HL-60 (cell line): Measurements from ENCODE around the gene SLC16A5.

Experiments used
- DNase-seq, 2 experiments: peaks; one replicate each; pipeline ENCODE4 v3.0.0-alpha.2; 2010 to 2020; ENCODE audit warnings: low read depth in 1 of 2, low spot score in 1 of 2
- H3K27ac ChIP-seq: fragments of 250-450 bp; sonication (Bioruptor Pico); replicated peaks from 2 replicates; pipeline ENCODE4 v1.5.1; 2020; ENCODE audit warnings: mild to moderate bottlenecking, moderate library complexity
- H3K27me3 ChIP-seq: fragments of 250-450 bp; sonication (Bioruptor Pico); 2 replicates; pipeline ENCODE4 v1.5.1; 2021; ENCODE audit warnings: mild to moderate bottlenecking, moderate library complexity; ENCODE audit not compliant: insufficient read depth, poor library complexity, severe bottlenecking
- H3K4me3 ChIP-seq: replicated peaks from 2 replicates; pipeline ENCODE4 v1.5.1; 2011; ENCODE audit warnings: mild to moderate bottlenecking, control low read depth, low read length; ENCODE audit not compliant: insufficient read depth
- CTCF ChIP-seq: IDR thresholded peaks from one replicate; pipeline ENCODE4 v1.5.1; 2011; ENCODE audit warnings: low read length, control low read depth, inconsistent platforms; ENCODE audit not compliant: insufficient read depth
- GABPA ChIP-seq: IDR thresholded peaks from 2 replicates; pipeline ENCODE4 v1.6.1; 2012; ENCODE audit warnings: low read depth
- POLR2AphosphoS5 ChIP-seq: IDR thresholded peaks from 2 replicates; pipeline ENCODE4 v1.6.1; 2012; ENCODE audit warnings: low read depth
- REST ChIP-seq: IDR thresholded peaks from 2 replicates; pipeline ENCODE4 v1.6.1; 2012; ENCODE audit warnings: low read depth; ENCODE audit not compliant: insufficient replicate concordance
- SPI1 ChIP-seq: IDR thresholded peaks from 2 replicates; pipeline ENCODE4 v1.6.1; 2012; ENCODE audit warnings: low read depth, mild to moderate bottlenecking, borderline replicate concordance

The SLC16A5 gene

DNA sequence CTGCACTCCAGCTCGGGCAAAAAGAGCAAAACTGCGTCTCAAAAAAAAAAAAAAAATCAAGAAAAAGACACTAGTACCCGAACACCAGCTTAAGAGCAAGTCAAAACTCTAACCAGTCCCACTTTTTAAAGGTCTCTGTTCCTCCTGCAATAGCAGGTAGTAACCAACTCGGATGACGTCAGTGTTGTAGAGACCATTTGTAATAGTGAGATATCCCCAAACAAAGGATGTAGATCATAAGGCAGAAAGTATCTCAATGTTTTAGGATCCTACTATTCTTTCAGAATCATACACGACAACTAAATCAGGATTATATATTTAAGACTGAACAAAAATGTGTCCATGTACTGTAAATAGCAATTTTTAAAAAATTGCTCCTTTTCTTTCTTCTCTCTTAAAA lies 64.2 kb downstream of the SLC16A5 start:
- H3K27me3 ChIP-seq = no peaks in the 10 kb centered on the region
- H3K27ac ChIP-seq = no peak overlapping the region; the same call in 1 of the 2 replicates
- TF ChIP-seq GABPA (no peak), POLR2AphosphoS5 (no peak), CTCF (no peak), REST (no peak), SPI1 (no peak)
- DNase-seq = no peak
- peak overlapping the region; percentile 73 for H3K4me3 ChIP-seq

DNA sequence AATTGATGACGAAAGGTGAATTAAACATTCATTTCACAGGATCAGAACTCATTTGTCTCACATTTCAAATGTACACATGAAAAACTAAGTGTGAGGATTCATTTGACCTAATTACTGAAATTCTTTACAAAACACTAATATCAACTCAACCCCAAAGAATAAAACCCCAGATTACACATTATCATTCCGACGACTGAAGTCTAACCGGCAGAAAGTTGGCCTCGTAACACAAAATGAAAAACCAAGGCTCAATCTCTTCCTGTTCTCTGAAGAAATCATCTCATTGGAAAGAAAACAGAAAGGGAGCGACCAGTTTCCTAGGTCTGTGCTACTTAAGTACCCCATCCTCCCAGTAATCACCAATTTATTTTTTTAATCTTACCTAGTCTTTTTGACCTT lies 64.8 kb downstream of the SLC16A5 start:
- Histone ChIP-seq H3K27me3 (no peaks in the 10 kb centered on the region), H3K4me3 (peak overlapping the region; percentile 73), H3K27ac (peak overlapping the region; percentile 81)
- DNase-seq = no peak
- no peak for TF ChIP-seq GABPA
- no peak for TF ChIP-seq REST
- TF ChIP-seq POLR2AphosphoS5 = no peak
- no peak for TF ChIP-seq SPI1
- no peak for TF ChIP-seq CTCF

DNA sequence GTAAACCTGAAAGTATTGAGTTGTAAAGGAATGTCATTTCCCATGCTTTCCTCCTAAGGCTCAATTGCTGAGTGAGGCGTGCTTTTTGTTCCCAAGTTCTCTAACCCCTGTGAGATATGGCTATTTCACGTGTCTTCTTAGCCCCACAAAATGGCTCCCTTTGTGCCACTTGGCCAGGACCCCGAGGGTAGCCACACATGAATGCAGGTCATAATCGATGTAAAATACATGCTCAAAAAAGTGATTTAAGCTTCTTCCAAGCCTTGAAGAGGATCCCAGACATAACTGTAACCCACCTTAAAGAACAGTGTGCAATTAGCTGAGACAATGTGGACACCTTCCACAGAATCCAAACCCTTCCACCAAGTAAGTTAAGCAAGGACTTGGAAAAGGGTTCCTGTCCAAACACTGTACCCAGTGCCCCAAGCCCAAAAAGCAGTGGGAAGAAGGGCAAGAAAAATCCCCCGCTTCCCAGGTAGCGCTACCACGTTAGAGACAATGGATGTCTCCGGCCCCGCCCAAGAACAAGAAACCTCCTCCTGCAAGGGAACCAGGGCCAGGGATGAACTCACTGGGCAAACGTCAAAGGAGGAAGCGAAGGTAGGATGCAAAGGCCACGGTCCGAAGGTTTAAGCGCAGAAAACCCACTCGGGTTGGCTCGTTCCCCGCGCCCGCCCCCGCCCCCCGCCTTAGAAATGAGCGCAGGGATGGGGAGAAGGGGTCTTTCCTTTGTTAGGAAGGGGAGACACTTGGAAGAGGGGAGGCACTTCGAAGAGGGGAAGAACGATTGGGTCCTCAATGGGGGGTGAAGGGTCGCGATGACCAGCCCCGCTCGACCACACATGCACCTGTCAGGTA lies 65.4 kb downstream of the SLC16A5 start:
- TF ChIP-seq SPI1 (peak; percentile 13; the same call in 1 of the 2 replicates), GABPA (no peak)
- peak overlapping the region; percentile 73 for H3K4me3 ChIP-seq
- DNase-seq = peak in 1 of 2 experiments; percentile 71
- H3K27me3 ChIP-seq = no peaks in the 10 kb centered on the region
- peak overlapping the region; percentile 81 for H3K27ac ChIP-seq

- no peak for DNase-seq
- TF ChIP-seq GABPA (no peak), CTCF (no peak), REST (no peak), SPI1 (no peak)
- H3K4me3 ChIP-seq = peak overlapping the region; percentile 73
- no peaks in the 10 kb centered on the region for H3K27me3 ChIP-seq
- peak overlapping the region; percentile 81 for H3K27ac ChIP-seq
Observed at GRCh38 chr17:75153780-75154194, 66.0 kb downstream of the SLC16A5 start.
